ENCODE results near the gene MCOLN1. TPM values are rescaled to one million over a fixed set of nuclear protein-coding genes. Genes with fewer than 3 reads are reported as not detected.

MCOLN1 gene
- total RNA-seq, 4 donors from 2014 or later = 5.6 to 24.7 (median 8.0) TPM

DNA sequence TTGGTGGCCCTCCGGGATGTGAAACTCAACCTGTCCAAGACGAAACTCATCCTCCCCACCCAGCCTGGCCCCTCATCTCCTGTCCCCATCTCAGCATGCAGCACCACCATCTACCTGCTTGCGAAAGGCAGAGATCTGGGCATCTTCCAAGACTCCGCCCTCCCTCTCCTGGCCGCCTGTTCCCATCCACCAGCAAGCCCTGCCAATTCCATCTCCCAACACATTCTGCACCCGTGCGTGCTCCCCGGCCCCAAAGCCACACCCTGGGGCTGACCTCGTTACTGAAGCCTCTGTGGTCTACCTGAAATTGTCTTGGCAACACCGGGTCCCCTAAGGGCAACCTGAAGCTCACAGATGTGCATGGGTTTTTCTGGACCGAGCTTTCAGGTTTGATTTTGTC lies 60.0 kb downstream of the MCOLN1 start:
- no peak for TF ChIP-seq POLR2A (IDR thresholded peaks at IDR 0.05)
- TF ChIP-seq, protein P1, sequence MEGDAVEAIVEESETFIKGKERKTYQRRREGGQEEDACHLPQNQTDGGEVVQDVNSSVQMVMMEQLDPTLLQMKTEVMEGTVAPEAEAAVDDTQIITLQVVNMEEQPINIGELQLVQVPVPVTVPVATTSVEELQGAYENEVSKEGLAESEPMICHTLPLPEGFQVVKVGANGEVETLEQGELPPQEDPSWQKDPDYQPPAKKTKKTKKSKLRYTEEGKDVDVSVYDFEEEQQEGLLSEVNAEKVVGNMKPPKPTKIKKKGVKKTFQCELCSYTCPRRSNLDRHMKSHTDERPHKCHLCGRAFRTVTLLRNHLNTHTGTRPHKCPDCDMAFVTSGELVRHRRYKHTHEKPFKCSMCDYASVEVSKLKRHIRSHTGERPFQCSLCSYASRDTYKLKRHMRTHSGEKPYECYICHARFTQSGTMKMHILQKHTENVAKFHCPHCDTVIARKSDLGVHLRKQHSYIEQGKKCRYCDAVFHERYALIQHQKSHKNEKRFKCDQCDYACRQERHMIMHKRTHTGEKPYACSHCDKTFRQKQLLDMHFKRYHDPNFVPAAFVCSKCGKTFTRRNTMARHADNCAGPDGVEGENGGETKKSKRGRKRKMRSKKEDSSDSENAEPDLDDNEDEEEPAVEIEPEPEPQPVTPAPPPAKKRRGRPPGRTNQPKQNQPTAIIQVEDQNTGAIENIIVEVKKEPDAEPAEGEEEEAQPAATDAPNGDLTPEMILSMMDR (IDR thresholded peaks at IDR 0.05) = no peak
- DNase-seq = no peak
- no peak overlapping the region for H3K4me3 ChIP-seq
- H3K27me3 ChIP-seq = no peaks in the 10 kb centered on the region
- no peaks in the 10 kb centered on the region for H3K9me3 ChIP-seq
- intact Hi-C loops (cut with DNase I; ENCODE audit: low total_unique reads) = no loop called here
- no peak overlapping the region for H3K27ac ChIP-seq
- H3K36me3 ChIP-seq = no peaks in the 10 kb centered on the region
- H3K4me1 ChIP-seq = no peaks in the 10 kb centered on the region

Small RNAs within 50 kb of the gene (small RNA-seq; reads per million reads assigned to genes)
- gene AC008878.2 = not detected

Other genes with a start within 250 kb of the MCOLN1 start
- 10 to 100 TPM; 46.0 to 97.6 (median 68.3) TPM for gene INSR, start 228.2 kb upstream of the MCOLN1 start, total RNA-seq
- 10 to 100 TPM in 2 of 4 donors, 1 to 10 TPM in 2; 2.6 to 36.4 (median 18.5) TPM for gene ARHGEF18, start 173.7 kb upstream of the MCOLN1 start, total RNA-seq
- 1 to 10 TPM in 2 of 4 donors, not detected in 2; 2.1 to 3.0 TPM for gene PEX11G, start 33.6 kb upstream of the MCOLN1 start, total RNA-seq
- gene ZNF358, start 6.5 kb upstream of the MCOLN1 start, total RNA-seq = 10 to 100 TPM; 19.1 to 69.1 (median 33.8) TPM
- gene PNPLA6, start 13.1 kb downstream of the MCOLN1 start, total RNA-seq = 100 to 1,000 TPM in 1 of 4 donors, 10 to 100 TPM in 3; 26.4 to 113 (median 40.4) TPM
- gene CAMSAP3, start 73.2 kb downstream of the MCOLN1 start, total RNA-seq = 1 to 10 TPM in 1 of 4 donors, under 1 TPM in 3; 0.26 to 3.5 (median 0.47) TPM
- gene XAB2, start 106.9 kb downstream of the MCOLN1 start, total RNA-seq = 10 to 100 TPM in 3 of 4 donors, 1 to 10 TPM in 1; 10.0 to 41.7 (median 32.2) TPM
- gene PET100, start 107.2 kb downstream of the MCOLN1 start, total RNA-seq = 10 to 100 TPM in 1 of 4 donors, 1 to 10 TPM in 2, not detected in 1; 5.9 to 59.9 (median 6.5) TPM
- gene PCP2, start 111.1 kb downstream of the MCOLN1 start, total RNA-seq = not detected
- 10 to 100 TPM in 1 of 4 donors, 1 to 10 TPM in 2, not detected in 1; 2.4 to 10.3 (median 8.2) TPM for gene STXBP2, start 114.5 kb downstream of the MCOLN1 start, total RNA-seq
- not detected for gene RETN, start 146.4 kb downstream of the MCOLN1 start, total RNA-seq
- under 1 TPM in 1 of 4 donors, not detected in 3; 0.67 TPM for gene MCEMP1, start 154.5 kb downstream of the MCOLN1 start, total RNA-seq
- 100 to 1,000 TPM in 1 of 4 donors, 10 to 100 TPM in 3; 12.4 to 156 (median 41.0) TPM for gene TRAPPC5, start 158.2 kb downstream of the MCOLN1 start, total RNA-seq
- under 1 TPM in 1 of 4 donors, not detected in 3; 0.28 TPM for gene FCER2, start 179.5 kb downstream of the MCOLN1 start, total RNA-seq
- not detected for gene CLEC4G, start 209.5 kb downstream of the MCOLN1 start, total RNA-seq
- gene CD209, start 224.9 kb downstream of the MCOLN1 start, total RNA-seq = 10 to 100 TPM in 1 of 4 donors, 1 to 10 TPM in 2, not detected in 1; 2.6 to 14.4 (median 8.8) TPM
- gene CLEC4M, start 240.6 kb downstream of the MCOLN1 start, total RNA-seq = under 1 TPM in 1 of 4 donors, not detected in 3; 0.62 TPM